ENCODE data around the gene SLC39A7.

- TF ChIP-seq CTCF (IDR thresholded peaks at IDR 0.05; ENCODE audit: low read depth, low read length, missing input control) = no peak
- TF ChIP-seq JUND (IDR thresholded peaks at IDR 0.05) = no peak
- no peak for TF ChIP-seq RAD21 (IDR thresholded peaks at IDR 0.05)
- no peak for TF ChIP-seq REST (IDR thresholded peaks at IDR 0.05)
- no peak for TF ChIP-seq SP1 (IDR thresholded peaks at IDR 0.05)
- TF ChIP-seq ATF3 (IDR thresholded peaks at IDR 0.05) = no peak
- no peak for TF ChIP-seq MAX (IDR thresholded peaks at IDR 0.05)
- TF ChIP-seq ZBTB33 (IDR thresholded peaks at IDR 0.05) = no peak
- no peak for TF ChIP-seq HNF4A (conservative IDR thresholded peaks at IDR 0.05)
- no peak for TF ChIP-seq RXRA (IDR thresholded peaks at IDR 0.05)
- no peak for TF ChIP-seq YY1 (IDR thresholded peaks at IDR 0.05)
- no peak for TF ChIP-seq GABPA (IDR thresholded peaks at IDR 0.05 in 1 of 2, conservative IDR thresholded peaks at IDR 0.05 in 1 of 2)
- no peak for TF ChIP-seq NR2F2 (IDR thresholded peaks at IDR 0.05)
These were observed 25.9 kb upstream of the SLC39A7 start for GRCh38 chr6:33174784-33175183.

Data from liver (tissue), 3 donors.